Measurements from ENCODE around the gene CTRB1.
"Not testable (repeated sequence)": the region's sequence is repeated elsewhere in the genome, so short reads cannot be mapped to it uniquely, and the experiment has no call there.

Gene CTRB1

DNA sequence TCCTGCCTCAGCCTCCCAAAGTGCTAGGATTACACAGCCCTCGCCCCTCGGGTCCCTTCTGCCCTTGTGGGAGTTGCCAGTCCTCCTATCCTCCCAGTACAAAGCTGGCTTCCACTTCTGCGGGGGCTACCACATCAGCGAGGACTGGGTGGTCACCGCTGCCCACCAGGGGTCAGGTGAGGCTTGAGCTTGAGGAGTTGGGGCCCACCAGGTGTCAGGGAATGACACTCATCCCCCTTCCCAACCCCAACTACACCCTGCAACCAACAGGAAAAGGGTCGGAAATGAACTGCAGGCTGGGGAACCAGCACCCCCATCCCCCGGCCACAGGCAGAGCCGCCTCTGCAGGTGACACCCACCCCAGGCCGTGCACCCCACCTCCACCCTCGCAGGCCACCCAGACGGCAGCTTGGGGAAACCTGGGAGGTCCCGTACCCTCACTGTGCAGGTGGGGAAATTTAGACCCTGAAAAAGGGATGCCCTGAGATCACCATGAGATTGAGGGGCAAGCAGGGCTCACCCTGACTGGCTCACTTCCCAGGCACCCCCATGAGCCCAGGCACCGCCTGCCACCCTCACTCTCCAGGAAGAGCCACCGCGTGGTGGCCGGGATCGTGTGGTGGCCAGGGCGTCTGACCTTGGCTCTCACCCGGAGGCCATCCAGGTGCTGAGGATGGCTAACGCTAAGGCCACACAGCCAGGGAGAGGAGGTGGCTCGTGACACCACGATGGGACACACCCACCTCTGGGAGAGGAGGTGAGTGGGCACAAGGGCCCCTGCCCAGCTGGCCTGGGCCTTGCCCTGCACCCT, 8.0 kb downstream of the CTRB1 start:
- no peak for DNase-seq

DNA sequence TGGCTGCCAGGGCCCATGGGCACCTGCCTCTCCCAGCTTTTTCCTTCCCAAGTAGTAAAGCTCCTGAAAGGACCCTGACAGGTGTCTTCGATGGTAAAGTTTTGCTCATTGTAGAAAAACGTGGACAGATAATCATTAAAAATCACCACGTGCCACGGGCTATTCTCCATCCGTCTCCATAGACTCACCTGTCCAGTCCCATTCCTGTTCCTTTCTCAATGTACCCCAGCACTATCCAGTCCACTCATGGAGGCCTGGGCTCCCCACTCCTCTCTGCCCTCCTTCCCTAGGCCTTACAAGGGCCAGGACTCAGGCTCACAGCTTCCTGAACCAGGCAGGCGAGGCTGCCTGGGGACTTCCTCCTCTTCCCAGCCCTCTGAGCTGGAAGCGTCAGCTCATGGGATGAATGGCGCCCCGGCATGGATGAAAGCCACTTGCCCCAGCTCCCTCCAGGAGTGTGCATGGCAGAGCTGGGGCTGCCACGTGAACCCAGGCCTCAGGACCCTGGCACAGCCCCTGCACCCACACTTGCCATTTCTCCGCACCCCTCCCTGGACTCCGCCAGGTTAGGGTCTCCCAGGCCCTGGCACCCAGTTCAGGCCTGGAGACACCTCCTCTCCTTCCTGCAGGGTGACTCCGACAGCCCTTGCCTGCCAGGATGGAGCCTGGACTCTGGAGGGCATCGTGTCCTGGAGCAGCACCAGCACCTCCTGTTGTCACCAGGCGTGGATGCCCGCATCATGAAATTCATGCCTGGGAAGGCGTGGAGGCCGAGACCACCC, 8.8 kb downstream of the CTRB1 start:
- DNase-seq, result no peak

- no peak for DNase-seq
Measured at GRCh38 chr16:75228143-75228976, 9.6 kb downstream of the CTRB1 start.

- DNase-seq, result no peak
Measured at GRCh38 chr16:75229172-75230031, 10.6 kb downstream of the CTRB1 start.

GRCh38 chr16:75230471-75231110, 11.8 kb downstream of the CTRB1 start:
- no peak for DNase-seq

GRCh38 chr16:75231570-75231969, 12.8 kb downstream of the CTRB1 start:
- no peak for DNase-seq

DNA sequence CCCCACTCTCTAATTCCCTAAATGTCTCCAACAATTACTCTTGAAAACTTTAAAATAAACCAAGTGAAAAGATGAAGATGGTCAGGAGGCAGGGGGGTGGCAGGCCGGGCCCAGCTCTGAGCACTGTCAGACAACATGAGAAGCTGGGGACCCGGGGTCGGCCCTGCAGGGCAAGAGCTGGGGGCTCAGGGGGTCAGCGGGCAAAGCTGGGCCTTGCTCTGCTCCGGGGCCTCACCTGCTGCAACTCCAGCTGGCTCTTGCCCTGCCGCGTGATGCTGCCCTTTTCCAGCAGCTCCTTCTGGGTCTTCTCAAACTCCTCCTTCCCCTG, 14.8 kb downstream of the CTRB1 start:
- DNase-seq, result no peak

- DNase-seq, result no peak
Measured at GRCh38 chr16:75234856-75235696, 16.3 kb downstream of the CTRB1 start.

DNA sequence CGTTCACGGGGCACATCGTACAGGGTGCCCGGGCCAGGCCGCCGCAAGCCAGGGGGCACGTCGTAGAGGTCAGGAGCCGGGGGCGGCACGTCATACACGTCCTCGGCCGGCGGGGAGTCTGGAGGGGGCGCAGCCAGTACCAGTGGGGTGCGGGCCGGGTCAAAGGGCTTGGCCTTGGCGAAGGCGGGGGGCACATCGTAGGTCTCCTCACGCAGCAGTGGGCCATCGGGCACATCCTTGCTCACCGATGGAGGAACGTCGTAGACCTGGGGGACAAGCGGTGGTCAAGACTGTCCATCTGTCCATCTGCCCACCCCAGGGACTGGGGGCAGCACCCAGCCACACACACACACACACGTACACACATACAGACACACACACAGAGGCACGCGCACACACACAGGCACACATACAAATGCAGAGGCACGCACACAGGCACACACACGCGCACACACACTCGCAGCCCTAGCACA, 17.0 kb downstream of the CTRB1 start:
- no peak for DNase-seq

GRCh38 chr16:75236232-75236631, 17.4 kb downstream of the CTRB1 start:
- no peak for DNase-seq

GRCh38 chr16:75236736-75237397, 18.1 kb downstream of the CTRB1 start:
- DNase-seq, result no peak

DNA sequence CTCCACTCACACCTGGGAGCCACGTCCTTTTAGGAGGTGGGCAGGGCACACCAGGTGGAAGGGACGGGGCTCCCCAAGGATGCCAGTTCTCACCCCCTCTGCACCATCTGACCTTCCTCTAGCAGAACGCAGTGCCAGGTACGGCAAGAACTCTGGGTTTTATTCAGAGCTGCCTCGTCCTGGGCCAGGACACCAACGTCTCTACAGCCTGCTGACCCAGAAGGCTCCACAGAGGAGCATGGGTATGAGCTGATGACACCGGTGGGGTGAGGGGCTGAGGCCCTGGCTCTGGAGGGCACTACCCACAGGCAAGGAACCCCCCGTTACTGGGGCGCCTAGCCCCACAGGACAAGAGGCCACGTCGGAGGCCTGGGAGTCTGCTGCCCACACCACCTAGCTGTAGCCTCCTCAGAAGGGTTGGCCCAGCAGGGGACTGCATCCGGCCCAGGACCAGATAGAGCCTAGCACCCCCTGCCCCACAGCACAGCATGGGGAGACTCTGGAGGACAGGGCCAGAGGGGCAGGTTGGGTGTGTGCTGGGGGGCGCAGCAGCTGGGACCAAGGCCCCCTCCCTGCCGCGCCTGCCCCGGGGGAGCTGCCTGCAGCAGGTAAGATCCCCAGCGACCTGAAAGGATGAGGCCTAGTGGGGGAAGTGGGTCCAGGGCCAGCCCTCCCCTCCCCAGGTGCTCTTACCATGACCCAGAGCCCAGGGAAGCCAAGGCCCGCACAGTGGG, 18.8 kb downstream of the CTRB1 start:
- no peak for DNase-seq

DNA sequence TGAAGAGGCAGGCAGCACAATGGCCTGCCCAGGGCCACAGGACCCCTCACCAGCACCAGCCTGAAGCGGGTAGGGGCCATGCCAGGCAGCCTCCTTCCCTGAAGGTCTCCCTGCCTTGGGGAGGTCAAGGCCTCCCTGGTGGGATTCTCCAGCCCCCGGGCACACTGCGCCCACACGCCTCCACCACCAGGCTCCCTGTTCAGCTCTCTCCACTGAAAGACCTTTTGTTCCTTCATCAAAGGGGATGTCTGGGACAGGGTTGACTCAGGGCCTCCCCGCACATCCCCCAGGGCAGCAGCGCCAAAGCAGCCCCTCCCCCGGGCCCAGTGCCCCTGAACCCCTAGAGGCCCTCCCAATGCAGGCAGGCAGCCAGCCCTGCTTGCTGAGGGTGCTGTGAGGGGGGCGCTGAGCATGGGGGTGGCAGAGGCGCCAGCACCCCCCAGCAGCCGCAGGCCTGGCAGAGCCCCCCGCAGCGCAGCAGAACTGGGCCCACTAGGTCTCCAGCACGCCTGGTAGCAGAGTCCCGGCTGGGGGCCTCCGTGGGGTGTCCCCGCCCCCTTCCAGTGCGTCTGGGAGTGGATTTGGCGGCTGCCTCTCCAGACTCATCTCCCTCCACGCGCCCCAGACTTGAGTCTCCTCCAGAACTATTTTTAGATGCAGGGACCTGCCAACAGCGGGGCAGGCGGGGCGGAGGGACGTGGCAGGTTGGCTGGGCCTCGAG, 19.5 kb downstream of the CTRB1 start:
- no peak for DNase-seq

- no peak for DNase-seq
Measured at GRCh38 chr16:75238853-75239541, 20.2 kb downstream of the CTRB1 start.

- no peak for DNase-seq
Measured at GRCh38 chr16:75239542-75240122, 20.8 kb downstream of the CTRB1 start.

- not testable (repeated sequence) for DNase-seq
Measured at GRCh38 chr16:75240633-75241032, 21.8 kb downstream of the CTRB1 start.

- no peak for DNase-seq
Measured at GRCh38 chr16:75241412-75241811, 22.6 kb downstream of the CTRB1 start.

- DNase-seq, result no peak
Measured at GRCh38 chr16:75241955-75242354, 23.2 kb downstream of the CTRB1 start.
